GM12878 (cell line): ENCODE measurements around the gene SRGAP1. TPM values are rescaled to one million over a fixed set of nuclear protein-coding genes. Genes with fewer than 3 reads are reported as not detected.

ENCODE experiments used
- ATAC-seq: fragments of 200-7000 bp; cut with Tn5 transposase; 3 replicates; pipeline ENCODE4 v1.9.1; 2020; ENCODE audit warnings: mild to moderate bottlenecking, moderate library complexity
- BruUV-seq: library from RNA; stranded (reverse); fragments of 400-500 nt; replicated peaks from 2 replicates; lab custom pipeline; 2021; lab: Mats Ljungman, UMichigan
- CTCF ChIA-PET: fragments of 300-600 bp; sonication (Branson Sonifier 250); formaldehyde crosslinking; extraction: SDS; loops from one replicate; lab custom pipeline; 2021; ENCODE audit warnings: inconsistent platforms; lab: Yijun Ruan, JAX
- POLR2A ChIA-PET: fragments of 350-600 bp; formaldehyde crosslinking; extraction: SDS; loops from one replicate; lab custom pipeline; 2021; ENCODE audit warnings: inconsistent platforms; lab: Charles Lee
- RAD21 ChIA-PET: fragments of 300-600 bp; sonication (Branson Sonifier 250); formaldehyde crosslinking; loops from one replicate; lab custom pipeline; 2023; ENCODE audit warnings: antibody characterized with exemption; ENCODE audit not compliant: unreplicated experiment; lab: Charles Lee
- SMC1A ChIA-PET: fragments of 300-600 bp; sonication (Branson Sonifier 250); formaldehyde crosslinking; loops from one replicate; lab custom pipeline; 2023; ENCODE audit not compliant: unreplicated experiment, uncharacterized antibody; lab: Charles Lee
- DNase-seq: peaks from one replicate; pipeline ENCODE4 v3.0.0-alpha.2; 2011; ENCODE audit warnings: low read depth, low spot score
- FAIRE-seq: peaks from 3 replicates; lab custom pipeline; 2011; peaks lifted over from hg19 to GRCh38; lab: Jason Lieb, UNC
- H2AFZ ChIP-seq: 2 replicates; pipeline ENCODE4 v1.6.0; 2011; ENCODE audit warnings: low read depth, low read length, control low read depth; ENCODE audit not compliant: control insufficient read depth
- H3K27ac ChIP-seq: 2 replicates; pipeline ENCODE4 v1.5.1; 2011; ENCODE audit warnings: control low read depth; ENCODE audit not compliant: control insufficient read depth, insufficient read depth
- H3K27me3 ChIP-seq, 2 experiments: replicated peaks in 1 of 2; 2 replicates each; pipeline versions ENCODE4 v1.6.0 to v1.6.1; 2011; ENCODE audit warnings: low read length in 1 of 2; ENCODE audit not compliant: control insufficient read depth in 2 of 2, insufficient read depth in 2 of 2
- H3K36me3 ChIP-seq, 2 experiments: 2 replicates each; pipeline ENCODE4 v1.5.1; 2011; ENCODE audit warnings: low read length in 1 of 2; ENCODE audit not compliant: control insufficient read depth in 2 of 2, insufficient read depth in 2 of 2
- H3K4me1 ChIP-seq: 2 replicates; pipeline ENCODE4 v1.6.1; 2011; ENCODE audit warnings: mild to moderate bottlenecking, low read length, moderate library complexity, mixed read lengths; ENCODE audit not compliant: control insufficient read depth, insufficient read depth
- H3K4me2 ChIP-seq: 2 replicates; pipeline ENCODE4 v1.6.0; 2011; ENCODE audit warnings: control low read depth; ENCODE audit not compliant: control insufficient read depth, insufficient read depth
- H3K4me3 ChIP-seq: fragments of 200-600 bp; sonication (generic); 2 replicates; pipeline ENCODE4 v1.5.1; 2016
- H3K79me2 ChIP-seq: 2 replicates; pipeline ENCODE4 v1.6.0; 2011; ENCODE audit warnings: low read length; ENCODE audit not compliant: control insufficient read depth, insufficient read depth
- H3K9ac ChIP-seq: 2 replicates; pipeline ENCODE4 v1.8.0; 2011; ENCODE audit warnings: low read length, control low read depth, mixed read lengths; ENCODE audit not compliant: control insufficient read depth, insufficient read depth
- H3K9me3 ChIP-seq: replicated peaks from 3 replicates; pipeline ENCODE4 v1.5.1; 2011; ENCODE audit warnings: mild to moderate bottlenecking, low read length; ENCODE audit not compliant: control insufficient read depth, insufficient read depth
- H4K20me1 ChIP-seq: 2 replicates; pipeline ENCODE4 v1.6.0; 2011; ENCODE audit not compliant: control insufficient read depth, insufficient read depth
- BHLHE40 ChIP-seq, 2 experiments: fragments of 450-650 bp in 1 of 2; IDR thresholded peaks; 2 replicates each; pipeline ENCODE4 v1.6.1; 2011 to 2017; ENCODE audit warnings: low read depth in 2 of 2, borderline replicate concordance in 1 of 2, improper control_type of control experiment in 1 of 2, low read length in 1 of 2, mild to moderate bottlenecking in 1 of 2
- JUNB ChIP-seq: IDR thresholded peaks from 2 replicates; pipeline ENCODE4 v1.6.1; 2016; ENCODE audit warnings: antibody characterized with exemption, mild to moderate bottlenecking
- NFYB ChIP-seq: IDR thresholded peaks from 2 replicates; pipeline ENCODE4 v1.6.1; 2011; ENCODE audit warnings: low read depth, mild to moderate bottlenecking, low read length, improper control_type of control experiment, moderate library complexity; ENCODE audit not compliant: insufficient read depth
- SP1 ChIP-seq: IDR thresholded peaks from one replicate; pipeline ENCODE4 v1.6.1; 2011; ENCODE audit warnings: low read depth, low read length
- TARDBP ChIP-seq: IDR thresholded peaks from 2 replicates; pipeline ENCODE4 v1.6.1; 2016; ENCODE audit warnings: borderline replicate concordance
- WRNIP1 ChIP-seq: IDR thresholded peaks from 2 replicates; pipeline ENCODE4 v1.6.1; 2011; ENCODE audit warnings: low read depth, low read length, improper control_type of control experiment, borderline replicate concordance
- ZNF274 ChIP-seq: IDR thresholded peaks from one replicate; pipeline ENCODE4 v1.8.0; 2011; ENCODE audit not compliant: insufficient read length, insufficient read depth
- WGBS: methylation state at CpG from one replicate; pipeline ENCODE4 v1.1.6; 2016; ENCODE audit warnings: low lambda C conversion rate; ENCODE audit not compliant: insufficient replicate concordance, insufficient coverage; ENCODE audit errors: missing lambda C conversion rate; 5-methylcytosine and 5-hydroxymethylcytosine counted together
- in situ Hi-C: fragments of 300-500 bp; cut with MboI; formaldehyde crosslinking; loops from 9 replicates; pipeline ENCODE4 v1.14.3; 2018; ENCODE audit warnings: mixed read lengths
- intact Hi-C: fragments of 100-400 bp; cut with micrococcal nuclease; formaldehyde crosslinking; loops from one replicate; pipeline ENCODE4 v1.14.2; 2022; ENCODE audit not compliant: unreplicated experiment
- polyA plus RNA-seq, 11 experiments: library from polyadenylated mRNA; depleted of rRNA in 4 of 11; unstranded in 6 of 11; stranded (reverse) in 5 of 11; fragments of >200 nt; fragmentation: Nextera tagmentation in 4 of 11; fragmentation: Illumina TruSeq in 1 of 11; extraction: Ambion mirVana in 4 of 11; extraction: Trizol in 1 of 11; gene quantifications; 1 replicate in 1 of 11; 2 replicates in 10 of 11; pipeline versions ENCODE4 v1.2.1 to v1.2.3, GENCODE V29; 2011 to 2016; ENCODE audit warnings: inconsistent platforms in 2 of 11, missing spikeins in 2 of 11, low read depth in 1 of 11
- total RNA-seq, 4 experiments: library from RNA; depleted of rRNA in 3 of 4; stranded (reverse); fragments of >200 nt in 3 of 4; fragmentation: Illumina TruSeq in 1 of 4; extraction: Trizol in 1 of 4; gene quantifications; 2 replicates each; pipeline versions ENCODE4 v1.2.1 to v1.2.3, GENCODE V29; 2013 to 2021
- TF ChIP-seq, protein P1 (sequence below): IDR thresholded peaks from 2 replicates; pipeline ENCODE4 v1.6.1; 2011; ENCODE audit warnings: low read depth, low read length, improper control_type of control experiment, borderline replicate concordance
- TF ChIP-seq, protein P2 (sequence below): fragments of 450-650 bp; IDR thresholded peaks from 2 replicates; pipeline ENCODE4 v1.6.1; 2017; ENCODE audit warnings: borderline replicate concordance
- TF ChIP-seq, protein P3 (sequence below): fragments of 450-650 bp; IDR thresholded peaks from 2 replicates; pipeline ENCODE4 v1.6.1; 2017; ENCODE audit warnings: mild to moderate bottlenecking, moderate library complexity

Gene SRGAP1
- total and polyA plus RNA-seq, 10 of the 15 experiments (the other 5 are each of a cell fraction or from before 2014, with no cell fraction given), result 0.16 to 0.85 (median 0.46) TPM

DNA sequence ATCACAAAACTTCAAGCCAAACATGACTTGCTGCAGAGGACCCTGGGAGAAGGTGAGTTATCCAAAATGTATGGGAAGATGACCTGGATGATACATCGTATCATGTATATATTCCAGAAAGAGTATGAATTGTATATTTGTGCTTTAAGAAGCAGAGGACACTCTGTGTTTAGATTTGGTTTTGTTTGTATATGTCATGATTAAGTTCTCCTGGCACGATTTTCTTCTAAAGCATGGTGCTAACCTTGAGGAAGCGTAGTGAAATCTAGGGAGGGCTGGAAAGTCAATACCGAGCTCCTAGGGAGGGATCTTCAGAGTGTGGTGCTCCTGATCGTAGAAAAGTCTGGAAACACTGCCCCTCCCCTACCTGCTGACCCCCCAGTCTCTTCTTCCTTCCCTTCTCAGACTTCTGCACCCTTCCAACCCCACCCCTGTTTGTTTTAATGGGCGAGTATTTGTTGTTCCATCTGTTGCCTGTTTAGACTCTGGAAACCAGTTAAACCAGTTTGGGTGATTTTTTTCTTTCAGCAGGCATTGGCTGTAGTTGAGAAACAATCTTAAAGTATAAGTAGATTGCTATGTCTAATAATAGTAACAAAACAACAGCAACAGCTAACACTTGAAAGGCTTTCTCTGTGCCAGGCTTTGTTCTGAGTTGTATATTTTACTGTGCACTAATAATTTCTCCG, 236.0 kb downstream of the SRGAP1 start:
- no peaks in the 10 kb centered on the region for H3K36me3 ChIP-seq
- no peak for FAIRE-seq
- H3K79me2 ChIP-seq, result no peaks in the 10 kb centered on the region
- ChIA-PET POLR2A (no interaction called here), RAD21 (no interaction called here), CTCF (no interaction called here), SMC1A (no interaction called here)
- no TSS peak for BruUV-seq
- no peak overlapping the region for H3K4me2 ChIP-seq
- H3K9me3 ChIP-seq, result no peaks in the 10 kb centered on the region
- TF ChIP-seq ZNF274 (no peak), TARDBP (no peak)
- TF ChIP-seq, protein P1, sequence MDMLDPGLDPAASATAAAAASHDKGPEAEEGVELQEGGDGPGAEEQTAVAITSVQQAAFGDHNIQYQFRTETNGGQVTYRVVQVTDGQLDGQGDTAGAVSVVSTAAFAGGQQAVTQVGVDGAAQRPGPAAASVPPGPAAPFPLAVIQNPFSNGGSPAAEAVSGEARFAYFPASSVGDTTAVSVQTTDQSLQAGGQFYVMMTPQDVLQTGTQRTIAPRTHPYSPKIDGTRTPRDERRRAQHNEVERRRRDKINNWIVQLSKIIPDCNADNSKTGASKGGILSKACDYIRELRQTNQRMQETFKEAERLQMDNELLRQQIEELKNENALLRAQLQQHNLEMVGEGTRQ, result no peak
- no peak overlapping the region for H3K27ac ChIP-seq
- H3K4me3 ChIP-seq, result no peak overlapping the region
- H3K9ac ChIP-seq, result no peak overlapping the region
- H3K4me1 ChIP-seq, result no peaks in the 10 kb centered on the region
- no peaks in the 10 kb centered on the region for H4K20me1 ChIP-seq
- DNase-seq, result no peak
- intact Hi-C loops (no loop called here), in situ Hi-C loops (no loop called here)
- H3K27me3 ChIP-seq, result no peaks in the 10 kb centered on the region
- ATAC-seq, result no peak
- WGBS, result 24% methylated on average over 7 of the region's 7 CpGs
- no peak overlapping the region for H2AFZ ChIP-seq

DNA sequence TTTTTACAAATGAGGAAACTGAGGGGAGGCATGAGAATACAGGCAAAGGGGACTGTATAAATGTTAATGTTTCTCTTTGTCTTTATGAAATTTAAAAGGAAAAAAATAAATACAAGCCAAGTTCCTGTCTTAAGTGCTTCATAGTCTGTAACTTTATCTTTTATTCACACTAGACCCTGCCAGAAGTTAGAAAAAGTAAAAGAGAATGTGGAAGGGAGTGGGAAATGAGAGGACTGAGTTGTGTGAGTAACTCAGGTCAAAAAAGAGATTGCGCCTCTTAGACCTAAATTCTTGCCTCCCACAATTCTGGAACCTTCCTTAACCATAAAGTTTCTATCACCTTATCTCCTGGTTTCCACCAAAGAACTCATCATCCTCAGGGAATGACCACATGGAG, 236.5 kb downstream of the SRGAP1 start:
- Histone ChIP-seq H3K36me3 (no peaks in the 10 kb centered on the region), H3K9me3 (no peaks in the 10 kb centered on the region), H3K27ac (no peak overlapping the region), H3K79me2 (no peaks in the 10 kb centered on the region), H3K4me1 (no peaks in the 10 kb centered on the region), H3K9ac (no peak overlapping the region), H4K20me1 (no peaks in the 10 kb centered on the region), H3K4me3 (no peak overlapping the region), H2AFZ (no peak overlapping the region), H3K4me2 (no peak overlapping the region), H3K27me3 (no peaks in the 10 kb centered on the region)
- ChIA-PET SMC1A (no interaction called here), POLR2A (no interaction called here), RAD21 (no interaction called here), CTCF (no interaction called here)
- FAIRE-seq (no peak), ATAC-seq (no peak), DNase-seq (no peak)
- in situ Hi-C loops (no loop called here), intact Hi-C loops (no loop called here)
- 67% methylated on average over 1 of the region's 1 CpG for WGBS
- no TSS peak for BruUV-seq
- TF ChIP-seq, protein P2, sequence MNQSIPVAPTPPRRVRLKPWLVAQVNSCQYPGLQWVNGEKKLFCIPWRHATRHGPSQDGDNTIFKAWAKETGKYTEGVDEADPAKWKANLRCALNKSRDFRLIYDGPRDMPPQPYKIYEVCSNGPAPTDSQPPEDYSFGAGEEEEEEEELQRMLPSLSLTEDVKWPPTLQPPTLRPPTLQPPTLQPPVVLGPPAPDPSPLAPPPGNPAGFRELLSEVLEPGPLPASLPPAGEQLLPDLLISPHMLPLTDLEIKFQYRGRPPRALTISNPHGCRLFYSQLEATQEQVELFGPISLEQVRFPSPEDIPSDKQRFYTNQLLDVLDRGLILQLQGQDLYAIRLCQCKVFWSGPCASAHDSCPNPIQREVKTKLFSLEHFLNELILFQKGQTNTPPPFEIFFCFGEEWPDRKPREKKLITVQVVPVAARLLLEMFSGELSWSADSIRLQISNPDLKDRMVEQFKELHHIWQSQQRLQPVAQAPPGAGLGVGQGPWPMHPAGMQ, result no peak
- TF ChIP-seq JUNB (no peak), NFYB (no peak), BHLHE40 (IDR thresholded peaks at IDR 0.05; ENCODE audit: borderline replicate concordance in 1 of 2, low read depth in 2 of 2, low read length in 1 of 2) (no peak), SP1 (no peak), WRNIP1 (no peak)
- TF ChIP-seq, protein P3, sequence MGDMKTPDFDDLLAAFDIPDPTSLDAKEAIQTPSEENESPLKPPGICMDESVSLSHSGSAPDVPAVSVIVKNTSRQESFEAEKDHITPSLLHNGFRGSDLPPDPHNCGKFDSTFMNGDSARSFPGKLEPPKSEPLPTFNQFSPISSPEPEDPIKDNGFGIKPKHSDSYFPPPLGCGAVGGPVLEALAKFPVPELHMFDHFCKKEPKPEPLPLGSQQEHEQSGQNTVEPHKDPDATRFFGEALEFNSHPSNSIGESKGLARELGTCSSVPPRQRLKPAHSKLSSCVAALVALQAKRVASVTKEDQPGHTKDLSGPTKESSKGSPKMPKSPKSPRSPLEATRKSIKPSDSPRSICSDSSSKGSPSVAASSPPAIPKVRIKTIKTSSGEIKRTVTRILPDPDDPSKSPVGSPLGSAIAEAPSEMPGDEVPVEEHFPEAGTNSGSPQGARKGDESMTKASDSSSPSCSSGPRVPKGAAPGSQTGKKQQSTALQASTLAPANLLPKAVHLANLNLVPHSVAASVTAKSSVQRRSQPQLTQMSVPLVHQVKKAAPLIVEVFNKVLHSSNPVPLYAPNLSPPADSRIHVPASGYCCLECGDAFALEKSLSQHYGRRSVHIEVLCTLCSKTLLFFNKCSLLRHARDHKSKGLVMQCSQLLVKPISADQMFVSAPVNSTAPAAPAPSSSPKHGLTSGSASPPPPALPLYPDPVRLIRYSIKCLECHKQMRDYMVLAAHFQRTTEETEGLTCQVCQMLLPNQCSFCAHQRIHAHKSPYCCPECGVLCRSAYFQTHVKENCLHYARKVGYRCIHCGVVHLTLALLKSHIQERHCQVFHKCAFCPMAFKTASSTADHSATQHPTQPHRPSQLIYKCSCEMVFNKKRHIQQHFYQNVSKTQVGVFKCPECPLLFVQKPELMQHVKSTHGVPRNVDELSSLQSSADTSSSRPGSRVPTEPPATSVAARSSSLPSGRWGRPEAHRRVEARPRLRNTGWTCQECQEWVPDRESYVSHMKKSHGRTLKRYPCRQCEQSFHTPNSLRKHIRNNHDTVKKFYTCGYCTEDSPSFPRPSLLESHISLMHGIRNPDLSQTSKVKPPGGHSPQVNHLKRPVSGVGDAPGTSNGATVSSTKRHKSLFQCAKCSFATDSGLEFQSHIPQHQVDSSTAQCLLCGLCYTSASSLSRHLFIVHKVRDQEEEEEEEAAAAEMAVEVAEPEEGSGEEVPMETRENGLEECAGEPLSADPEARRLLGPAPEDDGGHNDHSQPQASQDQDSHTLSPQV, result no peak
